GM04503 (cell line): ENCODE data around the gene TMEM191B.
"Not testable (repeated sequence)": the region's sequence is repeated elsewhere in the genome, so short reads cannot be mapped to it uniquely, and the experiment has no call there.

ENCODE experiments used
- DNase-seq: peaks from one replicate; pipeline ENCODE4 v3.0.0-alpha.2; 2012; ENCODE audit warnings: low read depth

TMEM191B gene

GRCh38 chr22:18527752-18528596 lies at the start of gene TMEM191B:
Gene TMEM191B, plus strand, starts transcription at chr22:18527802. Its CDS starts 179 bp downstream, at chr22:18527981.
- DNase-seq, result not testable (repeated sequence)

- DNase-seq, result not testable (repeated sequence)
Observed at GRCh38 chr22:18496227-18496626, 31.4 kb upstream of the TMEM191B start.

- not testable (repeated sequence) for DNase-seq
Observed at GRCh38 chr22:18511327-18511726, 16.3 kb upstream of the TMEM191B start.

- not testable (repeated sequence) for DNase-seq
Observed at GRCh38 chr22:18512378-18512777, 15.2 kb upstream of the TMEM191B start.

GRCh38 chr22:18513454-18513853 lies 14.1 kb upstream of the TMEM191B start:
- not testable (repeated sequence) for DNase-seq

- not testable (repeated sequence) for DNase-seq
Observed at GRCh38 chr22:18518061-18518460, 9.5 kb upstream of the TMEM191B start, which contains the start of gene GGTLC3. Gene GGTLC3, minus strand, starts transcription at chr22:18518161. Its CDS starts 264 bp downstream, at chr22:18517897.

- DNase-seq, result not testable (repeated sequence)
Observed at GRCh38 chr22:18522762-18523161, 4.8 kb upstream of the TMEM191B start.

GRCh38 chr22:18523328-18523727 lies 4.3 kb upstream of the TMEM191B start:
- DNase-seq, result not testable (repeated sequence)

GRCh38 chr22:18528597-18529415 lies 1.2 kb downstream of the TMEM191B start:
- DNase-seq, result not testable (repeated sequence)

GRCh38 chr22:18529416-18530145 lies 2.0 kb downstream of the TMEM191B start:
- DNase-seq, result not testable (repeated sequence)

GRCh38 chr22:18533633-18534032 lies 6.0 kb downstream of the TMEM191B start:
- not testable (repeated sequence) for DNase-seq

GRCh38 chr22:18534315-18534714 lies 6.7 kb downstream of the TMEM191B start:
- DNase-seq, result not testable (repeated sequence)

GRCh38 chr22:18539994-18540393 lies 12.4 kb downstream of the TMEM191B start:
- not testable (repeated sequence) for DNase-seq

GRCh38 chr22:18543400-18543799 lies 15.8 kb downstream of the TMEM191B start:
- not testable (repeated sequence) for DNase-seq

GRCh38 chr22:18544615-18545014 lies 17.0 kb downstream of the TMEM191B start:
- not testable (repeated sequence) for DNase-seq

- not testable (repeated sequence) for DNase-seq
Observed at GRCh38 chr22:18549458-18550179, 22.0 kb downstream of the TMEM191B start.

GRCh38 chr22:18551046-18551445 lies 23.4 kb downstream of the TMEM191B start:
- DNase-seq, result not testable (repeated sequence)

- not testable (repeated sequence) for DNase-seq
Observed at GRCh38 chr22:18552839-18553597, 25.4 kb downstream of the TMEM191B start.

- not testable (repeated sequence) for DNase-seq
Observed at GRCh38 chr22:18554280-18555256, 27.0 kb downstream of the TMEM191B start.
